GM18870 (cell line): Measurements from ENCODE around the gene COL27A1.

ENCODE experiments used
- ATAC-seq: cut with Tn5 transposase; IDR thresholded peaks from one replicate; pipeline ENCODE4 v1.9.1; 2021; ENCODE audit warnings: moderate library complexity; ENCODE audit not compliant: unreplicated experiment

Gene COL27A1

GRCh38 chr9:114221706-114222465, 66.5 kb downstream of the COL27A1 start:
- ATAC-seq: no peak

GRCh38 chr9:114223564-114224246, 68.4 kb downstream of the COL27A1 start:
- ATAC-seq: no peak

DNA sequence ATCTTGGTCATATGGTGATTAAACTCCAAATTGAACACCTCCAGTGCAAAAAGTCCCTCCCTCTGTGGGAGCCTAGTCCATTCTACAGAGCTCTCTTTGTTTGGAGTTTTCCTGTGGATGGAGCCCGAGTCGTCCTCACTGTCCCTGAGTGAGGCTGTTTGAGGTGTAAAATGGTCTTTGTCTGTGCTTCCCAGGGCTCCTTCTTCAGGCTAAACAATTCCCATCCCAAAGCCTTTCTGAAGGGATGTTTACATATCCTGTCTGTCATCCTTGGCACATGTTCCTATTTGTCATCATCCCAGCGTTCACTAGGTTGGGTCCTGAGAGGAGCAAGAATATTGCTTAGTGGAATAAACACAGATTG, 68.9 kb downstream of the COL27A1 start:
- ATAC-seq: no peak

- ATAC-seq: no peak
Measured at GRCh38 chr9:114225561-114226212, 70.3 kb downstream of the COL27A1 start.

GRCh38 chr9:114226246-114227055, 71.1 kb downstream of the COL27A1 start:
- ATAC-seq: no peak

DNA sequence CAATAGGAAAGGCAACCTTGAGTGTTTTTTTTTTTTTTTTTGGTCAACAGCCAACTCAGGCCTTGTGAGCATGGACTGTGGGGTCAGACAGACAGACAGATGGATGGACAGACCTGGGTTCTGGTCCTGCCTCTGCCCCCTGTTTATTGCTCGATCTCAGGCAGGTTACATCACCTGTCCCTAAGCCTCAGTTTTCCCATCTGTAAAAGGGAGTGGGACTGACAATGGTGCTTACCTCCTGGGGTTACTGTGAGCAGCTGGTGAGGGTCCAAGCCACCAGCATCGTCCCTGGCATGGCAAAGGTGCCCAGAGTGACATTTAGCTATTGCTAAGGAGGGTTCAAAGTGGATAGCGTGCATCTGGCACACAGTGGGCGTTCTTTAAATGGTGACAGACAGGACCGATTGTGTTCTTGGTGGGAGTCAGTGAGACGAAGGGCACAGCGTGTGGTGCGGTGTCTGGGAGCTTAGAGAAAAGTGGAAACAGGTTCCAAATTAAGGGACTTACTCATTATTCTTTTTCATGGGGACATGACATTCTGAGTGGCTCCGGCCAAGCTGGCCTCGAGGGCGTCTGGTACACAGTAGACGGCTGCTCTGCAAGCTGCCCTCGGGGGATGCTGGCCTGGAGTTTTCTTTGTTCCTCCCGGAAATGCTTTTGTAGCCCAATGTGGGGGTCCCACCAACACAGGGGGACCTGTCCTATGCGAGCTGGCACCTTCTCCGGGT, 72.1 kb downstream of the COL27A1 start:
- no peak for ATAC-seq

GRCh38 chr9:114228016-114228808, 72.9 kb downstream of the COL27A1 start:
- ATAC-seq: no peak

GRCh38 chr9:114229295-114229694, 74.0 kb downstream of the COL27A1 start:
- no peak for ATAC-seq

DNA sequence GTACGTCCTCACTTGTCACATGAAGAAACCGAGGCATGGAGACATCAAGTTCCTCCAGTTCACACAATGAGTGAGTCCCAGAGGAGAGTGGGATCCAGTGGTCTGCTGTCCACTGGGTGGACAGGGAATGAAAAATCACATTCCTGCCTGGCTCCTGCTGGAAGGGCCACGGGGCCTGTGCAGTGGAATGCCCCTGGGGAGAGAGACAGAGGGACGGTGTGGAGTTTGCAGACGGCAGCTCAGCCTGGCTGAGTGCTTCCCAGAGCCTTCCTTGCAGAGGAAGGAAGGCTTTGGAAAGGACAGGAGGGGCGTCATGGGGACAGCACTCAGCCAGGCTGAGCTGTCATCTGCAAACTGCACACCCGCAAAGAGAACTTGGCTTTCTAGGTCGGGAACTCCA, 74.7 kb downstream of the COL27A1 start:
- ATAC-seq: no peak

DNA sequence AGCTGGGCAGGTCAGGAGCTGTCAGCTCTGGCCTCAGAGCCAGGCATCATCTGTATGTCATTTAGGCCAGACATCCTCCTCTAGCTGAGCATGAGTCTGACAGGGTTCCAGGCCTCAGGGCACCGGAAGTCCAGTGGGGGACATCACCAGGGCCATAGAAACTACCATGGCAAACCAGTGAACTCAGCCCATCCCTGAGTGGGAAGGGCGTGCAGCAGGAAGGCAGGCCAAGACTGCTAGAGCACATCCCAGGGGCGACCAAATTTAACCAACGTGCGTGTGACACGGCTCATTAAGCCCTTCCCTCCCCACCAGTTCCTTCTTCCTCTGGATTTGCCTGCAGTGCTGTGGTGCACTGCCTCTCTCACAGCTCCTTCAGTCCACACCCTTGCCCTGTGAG, 75.9 kb downstream of the COL27A1 start:
- no peak for ATAC-seq

- no peak for ATAC-seq
Measured at GRCh38 chr9:114231719-114232449, 76.5 kb downstream of the COL27A1 start.

- no peak for ATAC-seq
Measured at GRCh38 chr9:114233491-114234185, 78.3 kb downstream of the COL27A1 start.

DNA sequence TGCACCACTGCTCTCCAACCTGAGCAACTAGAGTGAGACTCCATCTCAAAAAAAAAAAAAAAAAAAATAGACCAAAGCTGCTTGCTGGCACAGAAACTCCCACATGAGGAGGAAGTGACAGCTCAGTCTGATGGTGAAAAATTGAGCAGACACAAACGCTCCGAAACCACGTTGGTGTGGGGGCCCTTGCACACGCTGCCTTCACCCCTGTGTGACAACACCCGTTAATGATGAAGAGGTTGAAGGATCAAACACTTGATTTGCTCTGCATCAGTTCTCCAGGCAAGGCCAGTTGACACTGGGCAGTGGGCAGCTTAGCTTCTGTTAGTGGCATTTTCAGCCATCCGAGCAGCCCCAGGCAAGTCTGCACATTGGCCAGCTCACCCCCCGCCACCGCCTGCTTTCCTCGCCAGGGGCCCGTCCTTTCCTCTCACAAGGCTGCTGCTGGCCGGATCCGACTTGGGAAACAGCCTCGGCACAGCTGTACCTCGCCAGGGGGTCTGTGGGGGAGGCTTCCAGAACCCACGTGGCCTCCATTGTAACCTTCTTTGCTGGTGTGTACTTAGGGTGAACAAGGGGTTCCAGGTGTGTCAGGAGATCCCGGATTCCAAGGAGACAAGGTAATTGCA, 79.8 kb downstream of the COL27A1 start:
- no peak for ATAC-seq

- no peak for ATAC-seq
Measured at GRCh38 chr9:114236391-114237138, 81.2 kb downstream of the COL27A1 start.

- ATAC-seq: no peak
Measured at GRCh38 chr9:114237247-114237646, 81.9 kb downstream of the COL27A1 start.

DNA sequence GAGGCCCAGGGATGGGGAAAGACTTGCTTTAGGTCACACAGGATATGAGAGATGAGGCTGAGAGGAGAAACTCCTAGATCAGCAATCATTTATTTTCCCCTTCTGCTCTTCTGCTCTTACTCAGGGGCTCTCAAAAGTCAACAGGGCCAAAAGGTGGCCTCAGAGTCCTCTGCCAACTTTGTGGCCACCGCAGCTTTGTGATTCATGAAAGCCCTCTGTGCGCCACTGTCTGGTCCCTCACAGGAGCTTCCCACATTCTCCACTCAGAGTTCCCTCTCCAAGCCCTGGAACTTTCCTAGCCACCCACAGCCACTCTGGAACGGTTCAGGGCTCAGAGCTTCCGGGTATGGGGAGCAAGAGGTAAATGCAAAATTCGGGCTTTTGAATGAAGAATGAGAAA, 82.4 kb downstream of the COL27A1 start:
- ATAC-seq: no peak

DNA sequence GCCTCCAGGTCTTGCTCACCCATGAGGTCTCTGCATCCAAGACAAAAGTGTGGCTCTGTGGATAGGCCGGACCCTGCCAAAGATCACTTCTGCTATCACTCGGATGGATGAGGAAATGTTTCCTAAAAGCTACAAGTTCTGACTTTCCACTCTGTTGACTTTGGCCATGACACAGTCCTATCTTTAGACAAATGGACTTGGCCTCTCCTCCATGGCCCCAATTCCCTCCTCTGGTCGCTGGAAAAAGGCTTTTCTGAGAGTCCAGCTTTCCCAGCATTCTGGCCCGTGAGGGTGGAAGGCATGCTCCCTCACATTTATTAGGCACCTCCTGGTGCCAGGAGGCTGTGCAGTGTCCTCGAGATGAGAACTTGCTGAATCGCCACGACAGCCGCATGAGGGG, 83.1 kb downstream of the COL27A1 start:
- ATAC-seq: no peak
